NCI-H526 (cell line): ENCODE results near the gene TRIP10.
A peak's percentile ranks its signal among the peaks of the same experiment; 100 is the strongest.
"Not testable (repeated sequence)": the region's sequence is repeated elsewhere in the genome, so short reads cannot be mapped to it uniquely, and the experiment has no call there.

Experiments used
- DNase-seq, 2 experiments: peaks; one replicate each; lab custom pipeline; 2025; lab: John Stamatoyannopoulos, UW

The TRIP10 gene

DNA sequence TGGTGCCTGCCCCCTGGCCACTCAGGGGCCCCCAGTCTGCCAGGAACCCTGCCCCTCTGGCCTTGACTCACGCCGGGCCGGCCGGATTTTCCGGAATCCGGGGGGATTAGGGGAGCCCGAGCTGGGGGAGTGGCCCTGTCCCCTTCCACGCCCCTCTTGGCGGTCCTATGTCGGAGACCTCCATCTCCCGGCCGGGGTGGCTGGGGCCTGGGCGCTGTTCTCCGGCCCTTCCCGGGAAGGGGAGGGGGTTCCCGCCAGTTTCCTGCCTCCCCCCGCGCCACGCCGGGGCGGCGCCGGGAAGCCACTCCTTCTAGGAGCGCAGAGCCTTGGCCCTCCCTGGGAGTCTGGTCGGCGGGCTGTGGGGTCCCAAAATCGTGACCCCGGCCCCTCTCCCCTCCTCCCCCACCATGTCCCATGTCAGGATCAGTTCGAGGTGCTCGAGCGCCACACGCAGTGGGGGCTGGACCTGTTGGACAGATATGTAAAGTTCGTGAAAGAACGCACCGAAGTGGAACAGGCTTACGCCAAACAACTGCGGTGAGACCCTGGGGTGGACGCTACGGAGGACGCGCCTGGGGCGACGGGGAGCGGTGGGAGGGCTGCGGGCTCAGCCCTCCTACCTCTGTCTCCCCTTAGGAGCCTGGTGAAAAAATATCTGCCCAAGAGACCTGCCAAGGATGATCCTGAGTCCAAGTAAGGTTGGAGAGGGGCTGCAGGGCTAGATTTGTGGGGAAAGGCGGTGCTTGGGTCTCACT lies 1.3 kb downstream of the TRIP10 start:
- peak in 1 of 2 experiments; percentile 43 for DNase-seq

DNA sequence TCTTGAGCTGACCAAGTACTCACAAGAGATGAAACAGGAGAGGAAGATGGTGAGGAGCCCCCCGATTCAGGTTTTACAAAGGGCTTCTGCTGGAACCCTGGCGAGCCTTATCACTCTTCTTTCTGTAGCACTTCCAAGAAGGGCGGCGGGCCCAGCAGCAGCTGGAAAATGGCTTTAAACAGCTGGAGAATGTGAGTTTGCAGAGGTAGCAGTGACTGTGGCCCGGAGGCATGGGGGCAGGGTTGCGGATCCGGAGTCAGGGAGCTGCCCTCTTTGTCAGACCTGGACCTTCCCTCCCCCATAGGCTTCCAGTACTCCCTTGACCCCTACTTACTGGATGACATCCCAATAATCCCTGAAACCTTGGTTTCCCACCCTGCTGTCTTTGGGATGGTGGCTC lies 3.6 kb downstream of the TRIP10 start:
- no peak for DNase-seq

DNA sequence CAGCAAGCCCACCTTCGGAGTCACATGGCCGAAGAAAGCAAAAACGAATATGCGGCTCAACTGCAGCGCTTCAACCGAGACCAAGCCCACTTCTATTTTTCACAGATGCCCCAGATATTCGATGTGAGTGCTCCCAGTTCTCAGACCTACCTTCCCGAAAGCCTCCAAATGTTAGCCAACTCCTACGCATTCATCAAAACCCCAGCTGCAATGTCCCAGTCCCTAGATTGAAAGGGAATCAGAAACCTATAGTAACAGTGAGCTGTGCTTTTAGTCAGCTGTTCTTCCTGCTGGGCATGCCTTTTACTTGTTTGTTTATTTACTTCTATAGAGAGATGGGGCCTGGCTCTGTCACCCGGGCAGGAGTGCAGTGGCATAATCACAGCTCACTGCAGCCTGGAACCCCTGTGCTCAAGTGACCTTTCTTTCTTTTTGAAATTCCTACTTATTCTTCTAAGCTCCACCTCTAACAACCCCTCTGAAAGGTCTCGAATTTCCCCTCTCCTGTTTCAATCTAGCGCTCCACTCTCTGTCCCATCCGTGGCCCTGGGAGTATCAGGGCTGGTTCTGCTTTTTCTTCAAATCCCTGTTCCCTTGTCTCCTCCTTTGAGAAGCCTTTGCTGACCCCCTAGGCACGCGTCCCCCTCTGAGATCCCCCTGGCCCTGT lies 4.4 kb downstream of the TRIP10 start:
- DNase-seq, result no peak

DNA sequence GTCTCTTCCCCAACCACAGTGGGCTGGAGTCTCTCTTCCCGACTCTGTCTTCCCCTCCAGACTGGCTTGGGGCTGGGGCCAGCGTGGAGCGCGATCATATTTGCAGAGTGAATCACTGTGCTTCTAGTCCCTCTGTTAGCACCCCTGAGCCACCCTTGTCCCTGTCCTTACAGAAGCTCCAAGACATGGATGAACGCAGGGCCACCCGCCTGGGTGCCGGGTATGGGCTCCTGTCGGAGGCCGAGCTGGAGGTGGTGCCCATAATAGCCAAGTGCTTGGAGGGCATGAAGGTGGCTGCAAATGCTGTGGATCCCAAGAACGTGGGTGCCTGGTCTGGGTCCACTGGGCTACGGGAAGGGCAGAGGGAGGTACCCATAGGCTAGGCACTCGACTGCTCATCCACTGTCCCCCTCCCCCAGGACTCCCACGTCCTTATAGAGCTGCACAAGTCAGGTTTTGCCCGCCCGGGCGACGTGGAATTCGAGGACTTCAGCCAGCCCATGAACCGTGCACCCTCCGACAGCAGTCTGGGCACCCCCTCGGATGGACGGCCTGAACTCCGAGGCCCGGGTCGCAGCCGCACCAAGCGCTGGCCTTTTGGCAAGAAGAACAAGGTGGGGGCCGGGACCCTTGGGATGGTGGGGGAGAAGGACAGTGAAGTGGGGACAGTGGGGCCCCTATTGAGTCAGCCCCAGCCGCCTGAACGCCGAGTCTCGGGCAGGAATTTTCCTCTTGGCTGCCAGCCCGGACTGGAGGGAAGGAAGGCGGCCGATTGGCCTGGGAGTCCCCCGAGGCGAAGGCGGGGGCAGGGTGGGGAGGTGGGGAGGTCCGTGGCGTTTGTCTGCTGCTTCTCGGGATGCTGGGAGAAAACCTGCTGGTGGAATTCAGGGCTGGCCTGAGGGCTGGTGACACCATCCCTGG lies 5.2 kb downstream of the TRIP10 start:
- no peak for DNase-seq

DNA sequence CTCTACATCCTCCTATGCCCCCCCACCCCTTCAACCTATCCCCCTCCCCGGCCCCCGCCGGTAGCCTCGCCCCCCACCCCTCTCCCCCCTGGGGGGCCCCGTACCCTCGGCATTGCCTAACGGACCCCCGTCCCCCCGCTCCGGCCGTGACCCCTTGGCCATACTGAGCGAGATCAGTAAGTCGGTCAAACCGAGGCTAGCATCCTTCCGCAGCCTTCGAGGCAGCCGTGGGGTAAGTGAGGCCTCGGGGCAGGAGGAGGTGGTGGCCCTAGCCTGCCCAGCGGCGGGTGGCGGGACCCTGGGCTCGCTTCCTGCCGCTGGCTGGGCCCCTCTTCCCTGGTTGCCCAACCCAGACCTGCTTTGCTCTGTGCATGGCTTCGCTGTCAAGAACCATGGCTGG lies 6.5 kb downstream of the TRIP10 start:
- no peak for DNase-seq

GRCh38 chr19:6748543-6748942 lies 9.1 kb downstream of the TRIP10 start:
- not testable (repeated sequence) for DNase-seq

DNA sequence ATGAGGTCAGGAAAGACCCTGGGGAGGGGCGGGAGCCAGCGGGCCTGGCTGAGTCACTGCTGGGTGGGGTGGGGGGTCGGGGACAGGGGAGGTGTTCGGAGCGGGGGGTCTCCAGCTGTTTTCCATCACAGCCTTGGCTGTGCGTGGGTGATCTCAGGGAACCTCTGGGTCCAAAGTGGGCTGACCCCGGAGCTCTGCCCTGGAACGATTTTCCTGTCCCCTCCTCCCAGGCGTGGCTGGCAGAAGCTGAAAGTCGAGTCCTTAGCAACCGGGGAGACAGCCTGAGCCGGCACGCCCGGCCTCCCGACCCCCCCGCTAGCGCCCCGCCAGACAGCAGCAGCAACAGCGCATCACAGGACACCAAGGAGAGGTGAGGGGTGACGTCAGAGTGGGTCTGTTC lies 10.6 kb downstream of the TRIP10 start:
- DNase-seq, result no peak

- DNase-seq, result no peak
Measured at GRCh38 chr19:6751189-6751588, 11.7 kb downstream of the TRIP10 start.

DNA sequence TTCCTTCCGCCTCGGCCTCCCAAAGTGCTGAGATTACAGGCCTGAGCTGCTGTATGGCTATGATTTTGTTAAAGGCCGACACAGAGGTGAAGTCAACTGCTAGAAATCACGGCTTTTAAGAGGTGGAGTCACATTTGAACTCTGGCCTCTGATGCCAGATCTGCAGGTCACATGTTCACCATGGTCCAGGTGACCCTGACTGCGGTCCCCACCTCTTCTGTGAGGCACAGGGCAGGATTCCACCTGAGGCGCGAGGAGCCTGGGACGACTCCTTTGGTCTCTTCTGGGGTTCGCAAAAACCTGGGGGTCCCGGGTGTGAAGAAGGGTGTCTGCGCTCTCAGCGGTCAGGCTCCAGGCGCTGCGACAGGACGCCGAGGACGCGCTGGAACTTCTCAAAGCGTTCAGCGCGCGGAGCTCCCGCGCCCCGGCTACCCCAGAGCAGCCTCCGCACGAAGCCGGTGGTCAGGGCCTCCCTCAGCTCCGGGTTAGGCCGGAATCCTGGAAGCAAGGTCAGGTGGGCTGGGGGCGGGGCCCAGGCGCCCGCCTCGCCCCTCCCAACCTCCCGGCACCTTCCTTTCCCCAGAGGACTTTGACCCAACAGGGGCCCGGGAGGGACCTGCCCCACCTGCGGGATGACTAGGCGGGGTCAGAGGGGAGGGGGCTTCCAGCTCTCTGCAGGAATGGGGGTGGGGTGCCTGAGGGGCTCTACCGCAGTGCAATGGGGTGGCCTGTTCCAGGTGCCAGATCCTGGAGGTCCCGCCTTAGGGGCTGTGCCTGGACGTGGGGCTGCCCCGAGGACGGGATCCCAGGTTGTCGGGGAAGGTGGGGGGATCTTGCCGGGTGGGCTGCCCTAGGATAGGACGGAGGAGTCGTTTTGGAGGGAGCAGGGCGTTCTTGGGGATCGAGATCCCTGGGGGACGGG lies 13.0 kb downstream of the TRIP10 start:
- no peak for DNase-seq

- peak in 1 of 2 experiments; percentile 74 for DNase-seq
Measured at GRCh38 chr19:6753178-6754031, 13.9 kb downstream of the TRIP10 start.

DNA sequence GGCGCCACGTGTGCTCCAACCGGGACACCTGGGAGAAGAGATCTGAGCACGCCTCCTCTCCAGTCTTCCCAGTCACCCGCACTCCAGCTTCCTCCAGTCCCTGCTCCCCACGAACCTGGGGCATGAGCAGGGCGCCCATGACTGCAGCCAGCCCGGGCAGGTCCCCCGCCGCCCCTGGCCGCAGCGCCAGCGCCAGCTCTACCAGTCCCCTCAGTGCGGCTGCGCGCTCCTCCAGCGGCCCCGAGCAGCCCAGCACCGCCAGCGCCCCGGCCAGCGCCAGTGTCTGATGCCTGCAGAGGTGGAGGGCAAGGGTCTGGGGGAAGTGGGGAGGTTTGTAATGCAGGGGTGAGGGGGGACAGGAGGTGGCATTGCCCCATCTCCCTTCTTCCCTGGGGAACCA lies 14.7 kb downstream of the TRIP10 start:
- no peak for DNase-seq

GRCh38 chr19:6754653-6755463 lies 15.4 kb downstream of the TRIP10 start:
- no peak for DNase-seq

- no peak for DNase-seq
Measured at GRCh38 chr19:6760606-6761005, 21.1 kb downstream of the TRIP10 start.

DNA sequence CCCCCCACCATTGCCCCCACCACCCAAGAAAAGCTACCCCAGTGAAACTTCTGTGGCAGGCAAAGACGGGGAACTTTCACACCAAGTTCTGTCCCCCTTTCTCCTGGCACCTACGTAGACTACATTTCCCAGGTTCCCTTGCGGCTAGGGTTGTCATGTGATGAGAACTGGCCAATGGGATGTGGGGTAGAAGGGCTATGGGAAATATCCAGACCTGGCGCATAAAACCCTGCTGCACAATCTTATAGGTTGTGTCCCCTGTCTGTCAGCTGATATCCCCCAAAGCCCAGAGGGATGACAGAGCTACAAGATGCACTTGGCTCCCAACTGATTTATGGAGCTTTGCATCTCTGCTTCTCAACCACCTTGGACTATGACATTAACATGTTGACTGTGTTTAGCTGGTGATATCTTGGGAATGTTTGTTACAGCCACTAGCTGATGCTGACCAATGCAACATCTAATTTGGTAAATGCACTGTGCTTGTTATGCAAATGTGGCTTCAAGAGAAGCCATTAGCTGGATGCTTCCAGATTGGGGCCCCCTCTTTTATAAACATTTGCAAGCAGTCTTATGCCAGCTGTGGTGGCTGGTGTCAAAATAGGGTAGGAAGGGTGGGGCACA lies 21.7 kb downstream of the TRIP10 start:
- no peak for DNase-seq

GRCh38 chr19:6762253-6762797 lies 22.8 kb downstream of the TRIP10 start:
- DNase-seq, result not testable (repeated sequence)

- peak; percentile 22 to 71 for DNase-seq
Measured at GRCh38 chr19:6765738-6766356, 26.4 kb downstream of the TRIP10 start.

- DNase-seq, result no peak
Measured at GRCh38 chr19:6766357-6767080, 27.0 kb downstream of the TRIP10 start.

DNA sequence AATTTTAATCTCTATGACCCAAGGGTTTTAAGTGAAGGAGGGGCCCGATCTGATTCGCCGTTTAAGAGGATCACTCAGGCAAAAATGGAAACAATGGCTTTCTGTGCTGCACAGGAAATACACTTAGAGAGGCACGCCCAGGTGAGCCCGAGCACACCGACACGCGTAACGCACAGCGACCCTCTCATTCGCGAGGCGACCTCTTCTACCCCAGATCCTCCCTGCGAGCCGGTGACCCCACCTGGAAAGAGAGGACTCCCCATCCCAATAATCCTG lies 27.5 kb downstream of the TRIP10 start:
- DNase-seq, result peak in 1 of 2 experiments; percentile 70
